HEK293T (cell line): ENCODE results near the gene CLEC14A.

Experiments used
- CTCF ChIA-PET: fragments of 350-600 bp; formaldehyde crosslinking; extraction: SDS; loops from one replicate; lab custom pipeline; 2021; ENCODE audit warnings: antibody characterized with exemption, inconsistent platforms; lab: Yijun Ruan, JAX
- POLR2A ChIA-PET: fragments of 350-600 bp; formaldehyde crosslinking; extraction: SDS; loops from one replicate; lab custom pipeline; 2020; ENCODE audit warnings: antibody characterized with exemption, inconsistent platforms; lab: Yijun Ruan, JAX
- DNase-seq: peaks from one replicate; pipeline ENCODE4 v3.0.0; 2012; ENCODE audit warnings: mixed read lengths; ENCODE audit errors: extremely low spot score
- ARNT ChIP-seq: fragments of 450-650 bp; IDR thresholded peaks from 2 replicates; pipeline ENCODE4 v1.6.1; 2017; ENCODE audit warnings: mild to moderate bottlenecking
- BHLHE40 ChIP-seq: fragments of 450-650 bp; IDR thresholded peaks from 2 replicates; pipeline ENCODE4 v1.6.1; 2016; ENCODE audit warnings: mild to moderate bottlenecking, moderate library complexity, borderline replicate concordance
- CTBP1 ChIP-seq: fragments of 450-650 bp; IDR thresholded peaks from 2 replicates; pipeline ENCODE4 v1.6.1; 2016; ENCODE audit warnings: borderline replicate concordance
- ELF4 ChIP-seq: fragments of 450-650 bp; IDR thresholded peaks from 2 replicates; pipeline ENCODE4 v1.6.1; 2017; ENCODE audit warnings: antibody characterized with exemption
- FOXA1 ChIP-seq: fragments of 450-650 bp; IDR thresholded peaks from 2 replicates; pipeline ENCODE4 v1.6.1; 2016; ENCODE audit warnings: mild to moderate bottlenecking
- FOXK2 ChIP-seq: fragments of 450-650 bp; IDR thresholded peaks from 2 replicates; pipeline ENCODE4 v1.6.1; 2016; ENCODE audit warnings: mild to moderate bottlenecking
- FOXM1 ChIP-seq: fragments of 450-650 bp; IDR thresholded peaks from 2 replicates; pipeline ENCODE4 v1.6.1; 2017; ENCODE audit warnings: mild to moderate bottlenecking, borderline replicate concordance
- HDGF ChIP-seq: fragments of 450-650 bp; IDR thresholded peaks from 2 replicates; pipeline ENCODE4 v1.6.1; 2017; ENCODE audit warnings: antibody characterized with exemption, borderline replicate concordance
- L3MBTL2 ChIP-seq: fragments of 450-650 bp; conservative IDR thresholded peaks from 2 replicates; pipeline ENCODE4 v1.6.1; 2016; ENCODE audit warnings: mild to moderate bottlenecking
- LEF1 ChIP-seq: fragments of 450-650 bp; IDR thresholded peaks from 2 replicates; pipeline ENCODE4 v1.6.1; 2017; ENCODE audit warnings: mild to moderate bottlenecking, borderline replicate concordance
- NFRKB ChIP-seq: fragments of 450-650 bp; IDR thresholded peaks from 2 replicates; pipeline ENCODE4 v1.6.1; 2016; ENCODE audit warnings: mild to moderate bottlenecking, moderate library complexity
- SP1 ChIP-seq: fragments of 450-650 bp; IDR thresholded peaks from 2 replicates; pipeline ENCODE4 v1.6.1; 2017
- SUZ12 ChIP-seq: fragments of 450-650 bp; IDR thresholded peaks from 2 replicates; pipeline ENCODE4 v1.6.1; 2016; ENCODE audit warnings: mild to moderate bottlenecking
- TARDBP ChIP-seq: fragments of 450-650 bp; IDR thresholded peaks from 2 replicates; pipeline ENCODE4 v1.6.1; 2016
- ZNF384 ChIP-seq: fragments of 450-650 bp; IDR thresholded peaks from 2 replicates; pipeline ENCODE4 v1.6.1; 2016
- TF ChIP-seq, protein P1 (sequence below): fragments of 450-650 bp; IDR thresholded peaks from 2 replicates; pipeline ENCODE4 v1.6.1; 2016

The CLEC14A gene, protein sequence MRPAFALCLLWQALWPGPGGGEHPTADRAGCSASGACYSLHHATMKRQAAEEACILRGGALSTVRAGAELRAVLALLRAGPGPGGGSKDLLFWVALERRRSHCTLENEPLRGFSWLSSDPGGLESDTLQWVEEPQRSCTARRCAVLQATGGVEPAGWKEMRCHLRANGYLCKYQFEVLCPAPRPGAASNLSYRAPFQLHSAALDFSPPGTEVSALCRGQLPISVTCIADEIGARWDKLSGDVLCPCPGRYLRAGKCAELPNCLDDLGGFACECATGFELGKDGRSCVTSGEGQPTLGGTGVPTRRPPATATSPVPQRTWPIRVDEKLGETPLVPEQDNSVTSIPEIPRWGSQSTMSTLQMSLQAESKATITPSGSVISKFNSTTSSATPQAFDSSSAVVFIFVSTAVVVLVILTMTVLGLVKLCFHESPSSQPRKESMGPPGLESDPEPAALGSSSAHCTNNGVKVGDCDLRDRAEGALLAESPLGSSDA

GRCh38 chr14:38255673-38256532, at the start of gene CLEC14A:
CLEC14A (minus strand) TSS chr14:38256093; CDS start chr14:38256022, 71 bp downstream.
- ChIA-PET CTCF (no interaction called here), POLR2A (no interaction called here)
- DNase-seq, result no peak
- no peak for TF ChIP-seq NFRKB
- no peak for TF ChIP-seq SUZ12
- no peak for TF ChIP-seq SP1
- no peak for TF ChIP-seq ZNF384

DNA sequence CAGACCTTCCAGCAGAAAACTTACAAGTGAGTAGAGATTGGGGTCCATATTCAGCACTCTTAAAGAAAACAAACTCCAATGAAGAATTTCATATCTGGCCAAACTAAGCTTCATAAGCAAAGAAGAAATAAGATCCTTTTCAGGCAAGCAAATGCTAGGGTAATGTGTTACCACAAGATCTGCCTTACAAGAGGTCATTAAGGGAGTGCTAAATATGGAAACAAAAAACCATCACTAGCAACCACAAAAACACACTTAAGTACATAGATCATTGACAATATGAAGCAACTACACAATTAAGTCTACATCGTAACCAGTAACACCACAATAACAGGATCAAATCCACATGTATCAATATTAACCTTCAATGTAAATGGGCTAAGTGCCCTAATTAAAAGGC, 47.1 kb upstream of the CLEC14A start:
- no peak for DNase-seq
- CTCF ChIA-PET, result no interaction called here
- POLR2A ChIA-PET, result no interaction called here
- TF ChIP-seq ELF4 (no peak), SUZ12 (no peak), SP1 (no peak), BHLHE40 (no peak)

- CTCF ChIA-PET, result no interaction called here
- DNase-seq, result no peak
- POLR2A ChIA-PET, result no interaction called here
- no peak for TF ChIP-seq HDGF
- no peak for TF ChIP-seq FOXA1
- no peak for TF ChIP-seq ELF4
- TF ChIP-seq, protein P1, sequence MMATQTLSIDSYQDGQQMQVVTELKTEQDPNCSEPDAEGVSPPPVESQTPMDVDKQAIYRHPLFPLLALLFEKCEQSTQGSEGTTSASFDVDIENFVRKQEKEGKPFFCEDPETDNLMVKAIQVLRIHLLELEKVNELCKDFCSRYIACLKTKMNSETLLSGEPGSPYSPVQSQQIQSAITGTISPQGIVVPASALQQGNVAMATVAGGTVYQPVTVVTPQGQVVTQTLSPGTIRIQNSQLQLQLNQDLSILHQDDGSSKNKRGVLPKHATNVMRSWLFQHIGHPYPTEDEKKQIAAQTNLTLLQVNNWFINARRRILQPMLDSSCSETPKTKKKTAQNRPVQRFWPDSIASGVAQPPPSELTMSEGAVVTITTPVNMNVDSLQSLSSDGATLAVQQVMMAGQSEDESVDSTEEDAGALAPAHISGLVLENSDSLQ, result no peak
- TF ChIP-seq LEF1, result no peak
- no peak for TF ChIP-seq NFRKB
- no peak for TF ChIP-seq BHLHE40
- no peak for TF ChIP-seq TARDBP
- no peak for TF ChIP-seq SUZ12
- TF ChIP-seq CTBP1, result no peak
- TF ChIP-seq FOXM1, result no peak
- TF ChIP-seq FOXK2, result no peak
- TF ChIP-seq L3MBTL2, result no peak
- no peak for TF ChIP-seq ZNF384
- no peak for TF ChIP-seq SP1
Observed at GRCh38 chr14:38302034-38302433, 46.1 kb upstream of the CLEC14A start.

DNA sequence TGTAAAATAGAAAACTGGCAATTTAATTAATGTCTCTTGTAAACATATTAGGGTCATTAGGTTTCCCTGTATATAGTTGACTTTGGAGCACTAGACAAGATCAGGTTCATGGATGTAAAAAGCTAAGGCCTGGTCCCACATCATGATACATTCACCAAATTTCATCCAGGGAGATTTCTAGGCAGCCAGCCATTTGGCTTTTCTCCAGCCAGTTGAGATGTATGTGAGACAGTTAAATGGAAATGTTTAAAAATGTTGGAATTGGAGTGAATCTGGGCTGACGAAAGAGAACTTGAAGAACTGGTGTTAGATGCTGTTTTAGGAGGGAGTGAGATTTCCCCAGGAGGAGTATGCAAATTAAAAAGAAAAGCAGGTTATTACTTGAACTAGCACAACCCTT, 41.8 kb upstream of the CLEC14A start:
- ChIA-PET CTCF (no interaction called here), POLR2A (no interaction called here)
- no peak for DNase-seq
- TF ChIP-seq FOXM1 (no peak), LEF1 (no peak), TARDBP (no peak), FOXA1 (no peak), CTBP1 (no peak), NFRKB (no peak), BHLHE40 (no peak), FOXK2 (no peak), L3MBTL2 (no peak), SUZ12 (no peak), ELF4 (no peak), HDGF (no peak)
- TF ChIP-seq, protein P1, result no peak

- CTCF ChIA-PET, result no interaction called here
- DNase-seq, result no peak
- TF ChIP-seq ARNT (no peak), SUZ12 (no peak), HDGF (no peak), SP1 (no peak), L3MBTL2 (no peak)
- TF ChIP-seq, protein P1, result no peak
- POLR2A ChIA-PET, result no interaction called here
Observed at GRCh38 chr14:38291681-38292467, 36.0 kb upstream of the CLEC14A start.
